Pons (tissue), 1 donor: ENCODE data around the gene CCDC183.
"Not testable (repeated sequence)": the region's sequence is repeated elsewhere in the genome, so short reads cannot be mapped to it uniquely, and the experiment has no call there.

ENCODE experiments used
- DNase-seq: peaks from one replicate; pipeline ENCODE4 v3.0.0-alpha.2; 2016; ENCODE audit warnings: low spot score

Gene CCDC183

DNA sequence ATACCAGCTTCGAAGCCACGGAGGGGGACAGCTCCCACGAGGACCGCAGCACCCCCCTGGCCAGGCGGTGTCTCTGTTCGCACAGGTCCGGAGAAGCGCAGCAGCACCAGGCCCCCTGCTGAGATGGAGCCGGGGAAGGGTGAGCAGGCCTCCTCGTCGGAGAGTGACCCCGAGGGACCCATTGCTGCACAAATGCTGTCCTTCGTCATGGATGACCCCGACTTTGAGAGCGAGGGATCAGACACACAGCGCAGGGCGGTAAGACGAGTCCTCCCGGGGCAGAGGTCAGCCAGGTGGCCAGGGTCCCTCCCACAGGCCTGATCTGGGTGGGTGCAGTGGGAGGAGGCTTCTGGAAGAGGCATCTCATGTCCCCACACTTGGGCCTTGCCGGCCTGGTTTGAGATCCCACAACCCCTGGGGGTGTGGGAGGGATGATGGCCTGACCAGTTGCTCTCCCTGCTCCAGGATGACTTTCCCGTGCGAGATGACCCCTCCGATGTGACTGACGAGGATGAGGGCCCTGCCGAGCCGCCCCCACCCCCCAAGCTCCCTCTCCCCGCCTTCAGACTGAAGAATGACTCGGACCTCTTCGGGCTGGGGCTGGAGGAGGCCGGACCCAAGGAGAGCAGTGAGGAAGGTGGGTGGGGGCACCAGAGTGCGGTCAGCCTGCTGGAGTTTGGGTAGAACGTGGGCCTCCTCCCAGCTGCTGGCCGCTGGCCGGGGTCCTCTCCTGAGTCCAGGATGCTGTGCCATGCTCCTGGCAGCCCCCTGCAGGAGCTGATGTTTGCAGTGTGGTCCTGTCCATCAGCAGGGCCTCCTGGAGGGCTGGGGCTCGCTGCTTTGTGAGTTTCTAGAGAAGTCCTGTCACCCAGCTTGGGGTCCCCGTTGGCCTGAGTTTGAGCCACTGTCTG is 43.3 kb downstream of the CCDC183 start:
- no peak for DNase-seq

DNA sequence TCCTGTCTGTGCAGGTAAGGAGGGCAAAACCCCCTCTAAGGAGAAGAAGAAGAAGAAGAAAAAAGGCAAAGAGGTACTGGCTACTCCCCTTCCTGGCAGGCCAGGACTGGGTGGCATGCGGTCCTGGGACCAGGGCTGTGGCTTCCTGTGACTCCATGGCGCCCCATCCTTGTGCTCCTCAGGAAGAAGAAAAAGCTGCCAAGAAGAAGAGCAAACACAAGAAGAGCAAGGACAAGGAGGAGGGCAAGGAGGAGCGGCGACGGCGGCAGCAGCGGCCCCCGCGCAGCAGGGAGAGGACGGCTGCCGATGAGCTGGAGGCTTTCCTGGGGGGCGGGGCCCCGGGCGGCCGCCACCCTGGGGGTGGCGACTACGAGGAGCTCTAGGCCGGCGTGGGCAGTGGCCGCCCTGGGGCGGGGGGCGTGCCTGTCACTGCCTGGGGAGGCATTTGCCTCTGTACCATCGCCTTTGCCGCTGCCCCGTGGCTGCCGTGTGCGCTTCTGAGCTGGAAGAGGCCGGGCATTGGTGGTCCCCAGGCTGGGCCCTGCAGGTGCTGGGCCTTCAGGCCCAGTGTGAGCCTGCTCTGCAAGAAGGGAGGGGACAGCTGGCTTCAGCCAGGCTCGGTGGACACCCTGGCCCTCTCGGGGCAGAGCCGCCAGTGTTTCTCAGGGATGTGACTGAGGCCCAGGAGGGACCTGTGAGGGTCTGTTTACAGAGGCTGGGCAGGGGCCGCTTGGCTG is 44.2 kb downstream of the CCDC183 start:
- no peak for DNase-seq

DNA sequence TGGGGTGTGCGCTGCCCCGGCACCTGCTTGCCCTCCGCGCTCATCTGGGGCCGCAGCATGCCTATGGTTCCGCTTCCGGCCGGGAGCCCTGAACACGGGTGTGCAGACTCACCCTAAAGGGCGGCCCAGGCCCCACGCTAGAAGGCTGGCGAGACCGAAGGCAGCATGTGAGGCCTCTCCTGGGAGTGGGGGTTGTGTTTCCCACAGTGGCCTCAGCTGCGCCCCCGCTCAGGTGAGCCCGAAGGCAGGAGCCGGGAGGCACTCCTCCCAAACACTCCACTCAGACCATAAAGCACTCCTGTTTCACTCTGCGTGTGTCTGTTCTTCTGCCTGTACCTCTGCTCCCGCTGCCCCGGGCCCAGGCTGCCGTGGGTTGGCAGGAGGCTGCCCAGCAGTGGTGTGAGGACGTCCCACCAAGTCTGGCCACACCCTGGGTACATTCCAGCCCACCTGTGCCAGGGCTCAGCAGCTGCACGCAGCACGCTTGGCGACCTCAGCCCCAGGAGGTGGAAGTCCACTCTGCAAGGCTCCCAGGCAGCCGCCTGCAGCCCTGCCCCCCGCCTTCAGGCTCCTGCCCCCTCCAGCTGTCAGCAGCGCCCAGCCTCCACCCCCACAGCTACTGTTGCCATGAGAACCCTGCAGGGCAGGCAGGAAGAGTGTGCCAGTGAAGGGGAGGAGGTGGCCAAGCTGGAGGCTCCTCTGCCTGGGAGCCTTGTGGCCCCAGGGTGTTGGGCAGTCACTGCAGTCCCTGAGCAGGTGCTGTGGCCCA is 44.9 kb downstream of the CCDC183 start:
- peak; percentile 84 for DNase-seq

DNA sequence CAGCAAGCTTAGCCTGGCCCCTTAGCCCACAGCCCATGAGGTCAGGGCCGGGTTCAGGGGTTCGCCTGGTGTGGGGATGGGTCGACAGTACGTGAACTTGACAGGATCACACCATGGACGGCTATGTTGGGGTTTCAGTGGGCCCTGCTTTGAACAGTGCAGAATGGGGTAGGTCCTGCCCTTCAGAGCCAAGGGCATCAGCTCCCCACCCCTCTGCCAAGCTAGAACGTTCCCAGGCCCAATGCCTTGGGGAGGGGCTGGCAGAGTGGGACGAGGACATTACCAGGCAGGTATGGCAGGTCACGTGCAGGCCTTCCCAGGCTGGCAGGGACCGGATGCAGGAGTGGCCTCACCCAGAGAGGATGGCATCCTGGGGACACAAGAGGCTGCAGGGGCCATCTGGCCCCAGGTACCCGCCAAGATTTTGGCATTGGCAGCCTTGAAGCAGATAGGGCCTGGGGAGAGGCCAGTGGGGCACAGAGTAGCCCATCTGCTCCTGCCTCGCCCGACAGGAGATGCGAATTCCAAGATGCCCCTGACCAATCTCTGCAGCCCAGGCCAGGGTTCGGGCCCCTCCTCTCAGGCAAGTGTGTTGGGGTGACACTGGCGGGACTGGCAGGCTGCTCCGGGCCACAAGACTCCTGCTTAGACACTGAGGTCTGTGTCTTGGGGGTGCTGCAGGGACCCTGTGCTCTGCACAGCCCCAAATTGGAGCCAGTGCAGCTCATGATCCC is 45.7 kb downstream of the CCDC183 start:
- peak; percentile 35 for DNase-seq

DNA sequence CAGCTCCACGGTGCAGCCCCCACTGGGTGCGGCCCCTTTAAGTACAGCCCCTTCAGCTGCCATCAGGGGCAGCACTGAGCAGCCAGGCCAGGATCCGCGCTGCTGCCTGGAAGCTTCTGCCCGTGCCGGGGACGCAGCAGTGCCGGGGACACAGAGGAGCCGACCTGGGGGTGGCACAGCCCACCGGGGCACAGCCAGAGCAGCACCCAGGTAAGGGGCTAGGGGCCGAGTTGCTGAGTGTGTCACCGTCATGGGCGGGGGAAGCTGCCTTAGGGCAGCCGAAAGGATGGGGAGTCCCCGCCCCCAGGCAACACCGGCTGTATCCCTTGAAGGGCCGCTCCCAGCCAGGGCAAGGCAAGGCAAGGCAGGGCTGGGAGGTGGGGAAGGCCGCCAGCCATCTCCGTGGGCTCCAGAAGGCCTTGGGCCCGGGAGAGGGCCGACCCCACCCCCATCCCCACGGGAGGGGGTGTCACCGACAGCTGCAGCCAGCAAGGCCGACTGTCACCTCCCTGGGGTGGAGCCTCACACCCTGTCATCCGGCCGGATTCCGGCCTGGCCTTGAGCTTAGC is 46.3 kb downstream of the CCDC183 start, which contains the start of gene AJM1:
AJM1 (plus strand) TSS at position 99 of the 569 bp plus-strand sequence. CDS start 1,937 bp downstream, outside the sequence.
- DNase-seq: peak; percentile 79

DNA sequence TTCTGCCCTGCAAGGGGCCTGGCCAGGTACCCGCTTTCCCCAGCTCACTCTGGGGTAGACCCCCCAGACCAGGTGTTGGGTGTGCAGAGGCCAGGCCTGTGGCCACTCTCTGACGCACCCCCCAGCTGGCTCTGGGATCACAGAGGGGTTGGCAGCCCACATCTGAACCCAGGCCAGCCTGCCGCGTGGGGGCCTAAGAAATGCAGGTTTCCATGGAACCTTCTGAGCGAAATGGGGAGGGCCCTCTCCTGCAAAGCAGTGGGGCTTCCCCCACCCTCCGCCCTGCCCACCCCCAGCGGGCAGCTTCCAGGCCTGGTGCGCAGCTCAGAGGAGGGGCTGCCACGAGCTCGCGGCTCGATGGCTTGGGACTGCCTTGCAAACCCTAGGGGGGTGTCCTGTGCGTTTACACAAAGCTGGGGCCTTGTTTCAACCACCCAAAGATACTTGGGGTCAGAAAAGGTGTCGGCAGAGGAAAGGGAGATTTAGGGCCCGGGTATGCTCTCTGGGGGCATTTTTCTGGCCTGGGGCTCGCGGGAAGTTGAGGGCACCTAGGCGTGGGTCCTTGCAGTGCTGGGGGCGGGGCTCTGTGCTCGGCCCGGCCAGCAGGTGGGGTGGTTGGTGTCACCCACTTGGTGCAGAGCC is 47.1 kb downstream of the CCDC183 start:
- DNase-seq: not testable (repeated sequence)

DNA sequence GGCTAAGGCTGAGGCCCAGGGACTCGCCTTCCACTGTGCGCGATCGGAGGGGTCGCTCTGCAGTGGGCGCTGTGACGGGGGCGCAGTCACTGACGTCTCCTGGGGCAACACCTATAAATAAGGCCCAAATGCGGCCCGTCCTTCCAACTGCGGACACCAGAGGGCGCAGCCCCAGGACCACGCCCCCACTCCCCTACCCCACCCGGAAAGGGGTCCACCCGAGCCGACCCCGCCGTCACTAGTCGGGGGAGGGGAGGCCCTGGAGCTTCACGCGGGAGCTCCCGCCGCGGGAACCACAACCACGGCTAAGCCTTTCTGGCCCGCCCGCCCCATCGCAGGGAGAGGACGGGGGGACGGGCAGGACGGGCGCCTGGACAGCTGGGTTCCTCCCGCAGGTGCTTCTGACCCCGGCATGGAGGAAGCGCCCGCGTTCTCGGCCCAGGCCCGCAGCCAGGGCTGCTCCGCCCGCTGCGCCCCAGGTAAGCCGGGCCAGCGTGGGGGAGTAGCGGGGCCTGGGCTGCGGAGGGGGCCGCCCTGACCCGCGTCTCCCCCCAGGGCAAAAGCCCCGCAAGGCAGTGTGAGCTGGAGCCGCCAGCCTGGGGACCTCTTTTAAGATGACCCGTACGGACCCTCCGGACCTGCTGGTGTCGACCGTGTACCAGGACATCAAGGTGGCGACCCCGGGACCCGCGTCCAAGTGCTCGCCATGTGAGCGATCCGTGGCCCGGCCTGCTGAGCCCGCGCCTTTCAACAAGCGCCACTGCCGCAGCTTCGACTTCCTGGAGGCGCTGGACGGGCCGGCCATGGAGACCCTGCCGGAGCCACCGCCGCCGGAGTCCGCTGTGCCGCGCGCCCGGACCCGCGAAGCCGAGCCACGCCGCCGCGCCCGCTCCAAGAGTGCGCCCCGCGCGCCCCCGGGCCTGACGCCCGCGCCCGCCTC is 47.9 kb downstream of the CCDC183 start:
- not testable (repeated sequence) for DNase-seq

DNA sequence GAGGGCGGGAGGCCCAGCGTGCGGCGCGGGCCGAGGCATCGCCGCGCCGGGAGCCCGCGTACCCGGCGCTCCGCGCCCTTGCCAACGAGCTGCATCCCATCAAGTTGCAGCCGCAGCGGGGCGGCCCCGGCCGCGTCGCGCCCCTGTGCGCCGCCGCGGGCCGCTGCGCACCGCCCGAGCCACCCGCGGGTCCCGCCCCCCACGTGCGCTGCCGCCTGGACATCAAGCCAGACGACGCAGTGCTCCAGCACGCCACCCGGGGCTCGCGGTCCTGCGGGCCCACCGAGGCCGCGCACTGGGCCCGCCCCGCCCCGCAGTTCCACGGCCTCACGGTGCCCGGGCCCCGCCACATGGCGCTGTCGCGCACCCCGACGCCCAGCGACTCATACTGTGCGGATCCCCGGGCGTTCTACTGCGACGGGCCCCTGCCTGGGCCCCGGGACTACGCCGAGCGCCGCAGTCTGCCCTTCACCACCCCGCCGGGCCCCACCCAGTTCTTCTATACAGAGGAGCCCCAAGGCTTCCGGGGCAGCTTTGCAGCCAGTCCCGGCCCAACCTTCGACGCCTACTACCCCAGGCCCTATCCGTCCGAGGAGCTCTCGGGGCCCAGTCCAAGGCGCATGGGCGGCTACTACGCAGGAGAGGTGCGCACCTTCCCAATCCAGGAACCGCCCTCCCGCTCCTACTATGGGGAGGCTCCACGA is 48.8 kb downstream of the CCDC183 start:
- DNase-seq: no peak

DNA sequence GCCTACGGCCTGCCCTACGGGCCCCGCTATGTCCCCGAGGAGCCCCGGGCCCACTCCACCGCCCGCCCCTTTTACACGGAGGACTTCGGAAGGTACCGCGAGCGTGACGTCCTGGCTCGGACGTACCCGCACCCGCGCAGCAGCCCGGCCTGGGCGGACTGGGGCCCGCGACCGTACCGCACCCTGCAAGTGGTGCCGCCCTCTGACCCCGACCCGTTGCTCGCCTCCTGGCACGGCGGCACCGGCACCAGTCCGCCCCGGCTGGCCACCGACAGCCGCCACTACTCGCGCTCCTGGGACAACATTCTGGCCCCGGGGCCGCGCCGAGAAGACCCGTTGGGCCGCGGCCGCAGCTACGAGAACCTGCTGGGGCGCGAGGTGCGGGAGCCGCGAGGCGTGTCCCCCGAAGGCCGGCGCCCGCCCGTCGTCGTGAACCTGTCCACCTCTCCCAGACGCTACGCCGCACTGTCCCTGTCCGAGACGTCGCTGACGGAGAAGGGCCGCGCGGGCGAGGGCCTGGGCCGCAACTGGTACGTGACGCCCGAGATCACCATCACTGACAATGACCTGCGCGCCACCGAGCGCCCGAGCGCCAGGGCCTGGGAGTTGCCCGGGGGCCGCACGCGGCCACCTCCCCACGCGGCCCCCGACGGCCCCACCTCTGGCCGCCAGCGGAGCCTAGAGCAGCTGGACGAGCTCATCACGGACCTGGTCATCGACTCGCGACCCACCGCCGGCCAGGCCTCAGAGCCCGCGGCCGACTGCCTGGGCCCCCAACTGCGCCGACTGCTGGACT is 49.5 kb downstream of the CCDC183 start:
- DNase-seq: no peak

DNA sequence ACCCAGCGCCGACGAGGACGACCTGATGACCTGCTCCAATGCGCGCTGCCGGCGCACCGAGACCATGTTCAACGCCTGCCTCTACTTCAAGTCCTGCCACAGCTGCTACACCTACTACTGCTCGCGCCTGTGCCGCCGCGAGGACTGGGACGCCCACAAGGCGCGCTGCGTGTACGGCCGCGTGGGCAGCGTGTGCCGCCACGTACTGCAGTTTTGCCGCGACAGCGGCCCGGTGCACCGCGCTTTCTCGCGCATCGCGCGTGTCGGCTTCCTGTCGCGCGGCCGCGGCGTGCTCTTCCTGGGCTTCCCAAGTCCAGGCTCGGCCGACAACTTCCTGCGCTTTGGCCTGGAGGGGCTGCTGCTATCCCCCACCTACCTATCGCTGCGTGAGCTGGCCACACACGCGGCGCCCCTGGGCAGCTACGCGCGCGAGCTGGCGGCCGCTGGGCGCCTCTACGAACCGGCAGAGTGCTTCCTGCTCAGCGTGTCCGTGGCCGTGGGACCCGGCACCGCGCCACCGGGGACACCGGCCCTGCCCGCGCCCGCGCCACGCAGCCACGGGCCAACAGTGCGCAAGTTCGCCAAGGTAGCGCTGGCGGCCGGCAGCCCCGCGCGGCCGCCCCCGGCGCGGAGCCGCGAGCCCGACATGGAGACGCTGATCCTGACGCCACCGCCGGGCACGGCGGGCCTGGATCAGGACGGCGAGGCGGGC is 50.4 kb downstream of the CCDC183 start:
- DNase-seq: no peak

DNA sequence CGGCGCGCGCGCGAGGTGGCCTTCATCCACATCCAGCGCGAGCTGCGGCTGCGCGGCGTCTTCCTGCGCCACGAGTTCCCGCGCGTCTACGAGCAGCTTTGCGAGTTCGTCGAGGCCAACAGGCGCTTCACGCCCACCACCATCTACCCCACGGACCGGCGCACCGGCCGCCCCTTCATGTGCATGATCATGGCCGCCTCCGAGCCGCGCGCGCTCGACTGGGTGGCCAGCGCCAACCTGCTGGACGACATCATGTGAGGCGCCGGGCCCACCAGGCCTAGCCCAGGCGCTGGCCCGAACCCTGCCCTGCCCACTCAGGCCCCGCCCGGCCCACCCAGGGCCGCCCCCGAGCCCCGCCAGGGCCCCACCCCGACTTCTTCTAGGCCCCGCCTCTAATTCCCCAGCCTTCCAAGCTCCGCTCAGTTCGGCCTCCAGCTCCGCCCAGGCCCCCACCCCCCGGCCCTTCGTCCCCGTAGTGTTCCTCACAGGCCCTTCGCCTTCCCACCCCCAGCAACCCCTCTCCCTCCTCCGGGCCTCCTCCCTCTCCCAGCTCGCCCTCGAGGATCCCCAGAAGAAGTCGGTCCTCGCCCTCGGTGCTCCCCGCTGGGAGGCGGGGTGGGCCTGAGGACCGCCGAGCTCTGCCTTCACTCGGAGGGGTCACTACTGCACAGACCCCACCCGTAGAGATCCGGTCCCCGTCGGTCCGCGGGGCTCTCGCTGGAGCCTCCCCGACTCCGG is 51.1 kb downstream of the CCDC183 start:
- no peak for DNase-seq

DNA sequence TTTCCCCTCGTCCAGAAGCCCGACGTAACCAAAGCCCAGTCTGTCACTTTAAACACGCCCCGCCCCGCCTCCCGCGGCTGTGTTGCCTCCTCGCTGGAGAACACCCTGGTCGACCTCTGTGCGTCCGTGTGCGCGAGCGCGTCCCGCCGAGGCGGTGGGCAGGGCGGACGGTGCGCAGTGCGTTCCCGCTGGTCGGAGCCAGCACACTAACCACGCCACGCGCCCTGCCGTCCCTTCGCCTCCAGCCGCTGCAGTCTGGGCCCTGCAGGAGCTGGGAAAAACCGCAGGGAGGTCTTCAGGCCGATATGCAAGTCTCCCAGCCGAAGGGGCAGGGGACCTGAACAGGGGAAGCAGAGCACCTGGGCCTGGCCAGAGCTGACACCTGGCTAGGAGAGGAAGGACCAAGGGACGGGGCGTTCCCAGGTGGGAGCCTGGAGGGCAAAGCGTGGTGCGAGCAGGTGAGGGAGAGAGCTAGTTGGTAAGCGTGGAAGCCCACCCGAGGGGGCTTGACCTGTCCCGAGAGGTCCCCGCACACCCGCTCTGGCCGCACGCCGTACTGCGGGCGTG is 51.8 kb downstream of the CCDC183 start:
- DNase-seq: no peak

DNA sequence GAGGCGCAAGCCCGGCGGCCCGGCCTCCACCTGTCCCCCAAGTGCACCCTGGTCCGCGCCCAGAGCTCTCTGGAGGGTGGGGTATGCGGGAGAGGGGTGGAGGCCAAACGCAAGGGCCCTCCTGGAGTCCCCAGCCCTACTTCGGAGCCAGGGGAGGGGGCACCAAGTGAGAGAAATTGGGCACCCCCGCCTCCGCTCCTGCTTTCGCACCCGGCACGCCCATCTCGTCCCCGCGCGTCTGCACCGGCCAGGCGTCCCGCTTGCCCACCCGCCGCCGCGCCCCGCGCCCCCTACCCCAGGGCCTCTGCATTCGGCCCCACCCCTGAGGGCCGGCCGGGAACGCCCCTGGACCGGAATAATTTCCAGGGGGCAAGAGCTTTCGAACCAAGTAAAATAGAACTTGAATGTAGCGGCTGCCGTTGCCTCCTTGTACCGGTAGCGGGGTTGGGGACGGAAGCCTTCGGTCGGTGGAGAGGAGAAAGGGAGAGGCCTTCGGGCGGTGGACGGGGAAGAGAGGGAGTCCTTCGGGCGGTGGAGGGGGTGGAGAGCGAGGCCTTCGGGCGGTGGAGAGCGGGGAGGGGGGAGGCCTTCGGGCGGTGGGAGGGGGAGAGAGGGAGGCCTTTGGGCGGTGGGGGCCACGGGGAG is 52.4 kb downstream of the CCDC183 start:
- DNase-seq: no peak

DNA sequence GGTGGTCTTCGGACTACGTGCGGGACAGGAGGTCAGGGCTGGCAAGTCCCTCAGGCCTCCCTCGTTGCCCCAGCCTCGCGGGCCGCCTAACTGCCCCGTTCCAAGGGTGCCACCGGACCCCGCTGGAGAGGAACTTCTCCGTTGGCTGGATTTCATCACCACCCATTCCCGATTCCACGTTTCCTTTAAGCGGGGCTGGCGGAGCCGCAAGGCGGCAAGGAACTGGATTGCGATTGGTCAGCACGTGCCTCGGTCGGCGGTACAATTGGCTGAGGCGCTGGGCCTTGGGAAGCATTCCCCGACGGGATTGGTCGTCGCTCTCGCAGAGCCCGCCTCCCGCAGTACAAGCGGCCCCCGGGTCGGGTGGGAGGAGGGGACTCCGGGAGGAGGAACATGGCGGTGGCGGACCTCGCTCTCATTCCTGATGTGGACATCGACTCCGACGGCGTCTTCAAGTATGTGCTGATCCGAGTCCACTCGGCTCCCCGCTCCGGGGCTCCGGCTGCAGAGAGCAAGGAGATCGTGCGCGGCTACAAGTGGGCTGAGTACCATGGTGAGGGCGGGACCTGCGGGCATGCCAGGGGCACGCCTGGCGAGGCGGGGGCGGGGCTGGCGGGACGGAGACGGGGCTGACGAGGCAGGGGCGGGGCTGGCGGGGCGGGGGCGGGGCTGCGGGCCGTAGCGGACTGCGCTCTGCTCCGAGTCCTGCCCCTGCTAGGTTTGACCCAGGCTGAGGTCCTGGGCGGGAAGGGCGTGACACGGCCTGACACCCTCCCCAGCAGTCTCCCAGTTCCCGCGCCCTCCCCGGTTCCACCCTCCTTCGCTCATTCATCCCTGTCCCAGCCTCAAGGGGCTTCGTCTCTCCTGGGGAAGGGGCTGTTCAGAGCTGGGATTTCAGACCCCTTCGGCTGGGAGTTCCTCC is 53.2 kb downstream of the CCDC183 start, which contains the start of gene PHPT1:
PHPT1 (plus strand) TSS at position 372 of the 922 bp plus-strand sequence; CDS start at position 394, 22 bp downstream.
- DNase-seq: peak; percentile 98
